ENCODE results near the gene LRFN5.
"Not testable (repeated sequence)": the region's sequence is repeated elsewhere in the genome, so short reads cannot be mapped to it uniquely, and the experiment has no call there.

The LRFN5 gene

DNA sequence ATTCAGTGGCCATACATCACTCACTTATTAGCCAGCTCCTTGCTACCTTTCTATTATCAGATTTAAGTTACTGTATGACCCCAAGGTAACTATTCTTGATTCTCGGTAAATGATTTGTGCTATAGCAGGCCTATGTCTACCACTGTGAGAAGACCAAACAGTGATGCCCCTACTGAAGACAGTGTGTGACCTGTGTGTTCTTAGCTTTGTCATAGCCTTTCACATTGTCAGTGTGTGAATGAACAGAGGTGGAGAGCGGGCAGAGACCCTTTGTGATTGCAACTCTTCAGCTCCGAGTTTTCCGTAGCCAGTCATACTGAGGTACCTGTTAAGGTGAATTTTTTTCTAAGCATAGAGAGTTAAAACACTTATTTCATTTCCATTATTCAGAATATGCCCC lies 294.0 kb downstream of the LRFN5 start:
- H3K4me1 ChIP-seq (ENCODE audit: insufficient read depth, low read length): no peaks in the 10 kb centered on the region
- no peak overlapping the region for H3K27ac ChIP-seq (ENCODE audit: low read length)
- DNase-seq (no peak), ATAC-seq (ENCODE audit: insufficient read depth, low read depth) (no peak)
- no peaks in the 10 kb centered on the region for H3K36me3 ChIP-seq (ENCODE audit: insufficient read depth, low read length)
- H4K20me1 ChIP-seq (ENCODE audit: insufficient read depth, low read length): no peaks in the 10 kb centered on the region
- H3K79me2 ChIP-seq (ENCODE audit: insufficient read depth, low read length): no peaks in the 10 kb centered on the region
- H3K4me2 ChIP-seq (ENCODE audit: insufficient read depth, low read length): no peak overlapping the region
- no peak overlapping the region for H3K9ac ChIP-seq (ENCODE audit: low read depth, low read length)
- H3K27me3 ChIP-seq (ENCODE audit: insufficient read depth, low read length, poor library complexity): no peaks in the 10 kb centered on the region
- no peaks in the 10 kb centered on the region for H3K9me3 ChIP-seq (ENCODE audit: insufficient read depth, low read length, severe bottlenecking)
- no peak for TF ChIP-seq EZH2 (IDR thresholded peaks at IDR 0.05; ENCODE audit: borderline replicate concordance, low read depth, low read length, severe bottlenecking)
- TF ChIP-seq, protein P1, sequence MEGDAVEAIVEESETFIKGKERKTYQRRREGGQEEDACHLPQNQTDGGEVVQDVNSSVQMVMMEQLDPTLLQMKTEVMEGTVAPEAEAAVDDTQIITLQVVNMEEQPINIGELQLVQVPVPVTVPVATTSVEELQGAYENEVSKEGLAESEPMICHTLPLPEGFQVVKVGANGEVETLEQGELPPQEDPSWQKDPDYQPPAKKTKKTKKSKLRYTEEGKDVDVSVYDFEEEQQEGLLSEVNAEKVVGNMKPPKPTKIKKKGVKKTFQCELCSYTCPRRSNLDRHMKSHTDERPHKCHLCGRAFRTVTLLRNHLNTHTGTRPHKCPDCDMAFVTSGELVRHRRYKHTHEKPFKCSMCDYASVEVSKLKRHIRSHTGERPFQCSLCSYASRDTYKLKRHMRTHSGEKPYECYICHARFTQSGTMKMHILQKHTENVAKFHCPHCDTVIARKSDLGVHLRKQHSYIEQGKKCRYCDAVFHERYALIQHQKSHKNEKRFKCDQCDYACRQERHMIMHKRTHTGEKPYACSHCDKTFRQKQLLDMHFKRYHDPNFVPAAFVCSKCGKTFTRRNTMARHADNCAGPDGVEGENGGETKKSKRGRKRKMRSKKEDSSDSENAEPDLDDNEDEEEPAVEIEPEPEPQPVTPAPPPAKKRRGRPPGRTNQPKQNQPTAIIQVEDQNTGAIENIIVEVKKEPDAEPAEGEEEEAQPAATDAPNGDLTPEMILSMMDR (IDR thresholded peaks at IDR 0.05; ENCODE audit: borderline replicate concordance, extremely low read depth, low read length, poor library complexity, severe bottlenecking): no peak
- H3K4me3 ChIP-seq (ENCODE audit: low read depth in 1 of 2, low read length in 2 of 2): no peak overlapping the region
- H2AFZ ChIP-seq (ENCODE audit: low read depth, low read length): no peak overlapping the region

DNA sequence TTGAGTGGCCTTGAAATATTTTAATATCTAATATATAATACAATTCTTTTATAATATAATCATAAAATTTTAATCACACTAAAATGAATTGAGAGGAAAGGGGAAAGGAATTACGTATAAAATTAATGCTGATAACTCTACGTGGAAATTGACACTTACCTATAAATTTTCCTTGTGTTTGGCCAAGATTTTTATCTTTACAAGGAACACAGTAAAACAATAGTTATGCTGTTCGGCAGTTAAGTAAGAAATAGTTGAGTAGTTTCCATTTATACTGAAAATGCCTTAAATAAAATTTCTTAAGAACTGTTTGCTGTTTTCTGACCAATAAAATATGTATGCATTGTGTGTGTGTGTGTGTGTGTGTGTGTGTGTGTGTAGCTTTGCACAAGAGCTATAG lies 294.4 kb downstream of the LRFN5 start:
- no peaks in the 10 kb centered on the region for H3K27me3 ChIP-seq (ENCODE audit: insufficient read depth, low read length, poor library complexity)
- H3K27ac ChIP-seq (ENCODE audit: low read length): no peak overlapping the region
- no peak overlapping the region for H3K9ac ChIP-seq (ENCODE audit: low read depth, low read length)
- no peak overlapping the region for H2AFZ ChIP-seq (ENCODE audit: low read depth, low read length)
- no peak overlapping the region for H3K4me2 ChIP-seq (ENCODE audit: insufficient read depth, low read length)
- H3K79me2 ChIP-seq (ENCODE audit: insufficient read depth, low read length): no peaks in the 10 kb centered on the region
- no peaks in the 10 kb centered on the region for H3K4me1 ChIP-seq (ENCODE audit: insufficient read depth, low read length)
- ATAC-seq (ENCODE audit: insufficient read depth, low read depth) (no peak), DNase-seq (no peak)
- no peaks in the 10 kb centered on the region for H4K20me1 ChIP-seq (ENCODE audit: insufficient read depth, low read length)
- H3K36me3 ChIP-seq (ENCODE audit: insufficient read depth, low read length): no peaks in the 10 kb centered on the region
- no peaks in the 10 kb centered on the region for H3K9me3 ChIP-seq (ENCODE audit: insufficient read depth, low read length, severe bottlenecking)
- no peak overlapping the region for H3K4me3 ChIP-seq (ENCODE audit: low read depth in 1 of 2, low read length in 2 of 2)
- TF ChIP-seq, protein P1 (IDR thresholded peaks at IDR 0.05; ENCODE audit: borderline replicate concordance, extremely low read depth, low read length, poor library complexity, severe bottlenecking): no peak
- TF ChIP-seq EZH2 (IDR thresholded peaks at IDR 0.05; ENCODE audit: borderline replicate concordance, low read depth, low read length, severe bottlenecking): no peak

DNA sequence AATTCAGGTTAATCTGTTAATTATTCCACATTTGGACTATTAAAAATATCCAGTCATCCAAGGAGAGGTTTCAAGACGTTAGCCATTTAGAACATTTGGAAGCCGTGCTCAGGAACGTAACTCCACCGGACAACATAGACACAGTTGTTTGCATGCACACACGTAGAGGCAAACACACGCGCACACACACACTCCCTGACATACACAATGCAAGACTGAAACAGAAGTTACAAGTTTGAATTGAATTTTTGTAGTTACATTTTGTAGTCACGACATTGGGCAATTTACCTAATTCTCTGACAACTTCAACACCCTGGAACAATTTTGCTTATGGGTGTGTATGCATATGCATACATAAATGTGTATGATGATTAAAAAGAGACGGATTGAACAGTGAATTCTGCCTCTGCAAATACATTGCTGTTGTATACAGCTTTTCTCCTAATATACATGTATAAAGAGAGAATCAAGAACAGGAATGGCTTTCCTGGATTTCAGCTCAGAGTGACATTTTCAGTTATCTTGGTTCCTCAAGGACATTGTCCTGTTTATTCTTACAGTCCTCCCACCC lies 298.8 kb downstream of the LRFN5 start:
- no peak for TF ChIP-seq EZH2 (IDR thresholded peaks at IDR 0.05; ENCODE audit: borderline replicate concordance, low read depth, low read length, severe bottlenecking)
- TF ChIP-seq, protein P1 (IDR thresholded peaks at IDR 0.05; ENCODE audit: borderline replicate concordance, extremely low read depth, low read length, poor library complexity, severe bottlenecking): no peak
- no peak for DNase-seq
- Histone ChIP-seq H3K79me2 (ENCODE audit: insufficient read depth, low read length) (no peaks in the 10 kb centered on the region), H3K4me1 (ENCODE audit: insufficient read depth, low read length) (no peaks in the 10 kb centered on the region), H2AFZ (ENCODE audit: low read depth, low read length) (no peak overlapping the region), H3K4me2 (ENCODE audit: insufficient read depth, low read length) (no peak overlapping the region), H4K20me1 (ENCODE audit: insufficient read depth, low read length) (no peaks in the 10 kb centered on the region), H3K4me3 (ENCODE audit: low read depth in 1 of 2, low read length in 2 of 2) (no peak overlapping the region), H3K36me3 (ENCODE audit: insufficient read depth, low read length) (no peaks in the 10 kb centered on the region), H3K9me3 (ENCODE audit: insufficient read depth, low read length, severe bottlenecking) (no peaks in the 10 kb centered on the region), H3K9ac (ENCODE audit: low read depth, low read length) (no peak overlapping the region), H3K27ac (ENCODE audit: low read length) (no peak overlapping the region), H3K27me3 (ENCODE audit: insufficient read depth, low read length, poor library complexity) (no peaks in the 10 kb centered on the region)
- no peak for ATAC-seq (ENCODE audit: insufficient read depth, low read depth)

DNA sequence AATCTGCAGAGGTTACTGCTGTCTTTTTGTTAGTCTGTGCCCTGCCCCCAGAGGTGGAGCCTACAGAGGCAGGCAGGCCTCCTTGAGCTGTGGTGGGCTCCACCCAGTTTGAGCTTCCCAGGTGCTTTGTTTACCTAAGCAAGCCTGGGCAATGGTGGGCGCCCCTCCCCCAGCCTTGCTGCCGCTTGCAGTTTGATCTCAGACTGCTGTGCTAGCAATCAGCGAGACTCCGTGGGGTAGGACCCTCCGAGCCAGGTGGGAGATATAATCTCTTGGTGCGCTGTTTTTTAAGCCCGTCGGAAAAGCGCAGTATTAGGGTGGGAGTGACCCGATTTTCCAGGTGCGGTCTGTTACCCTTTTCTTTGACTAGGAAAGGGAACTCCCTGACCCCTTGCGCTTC lies 304.5 kb downstream of the LRFN5 start:
- ATAC-seq (ENCODE audit: insufficient read depth, low read depth); H3K4me2 ChIP-seq (ENCODE audit: insufficient read depth, low read length); H3K4me3 ChIP-seq (ENCODE audit: low read depth in 1 of 2, low read length in 2 of 2): not testable (repeated sequence)

More for the DNA sequence above, 304.5 kb downstream of the LRFN5 start:
- not testable (repeated sequence) for H3K9ac ChIP-seq (ENCODE audit: low read depth, low read length); H4K20me1 ChIP-seq (ENCODE audit: insufficient read depth, low read length); H3K4me1 ChIP-seq (ENCODE audit: insufficient read depth, low read length); H3K27me3 ChIP-seq (ENCODE audit: insufficient read depth, low read length, poor library complexity); H3K27ac ChIP-seq (ENCODE audit: low read length); H3K9me3 ChIP-seq (ENCODE audit: insufficient read depth, low read length, severe bottlenecking); DNase-seq; H3K79me2 ChIP-seq (ENCODE audit: insufficient read depth, low read length); H2AFZ ChIP-seq (ENCODE audit: low read depth, low read length); H3K36me3 ChIP-seq (ENCODE audit: insufficient read depth, low read length)

Data from DND-41 (cell line).